Nucleus accumbens (tissue), 56 donors: ENCODE measurements around the gene MAZ.
"Not testable (repeated sequence)": the region's sequence is repeated elsewhere in the genome, so short reads cannot be mapped to it uniquely, and the experiment has no call there.

Experiments
- DNase-seq, 56 donors: peaks; one replicate each; lab custom pipeline; 2025; lab: John Stamatoyannopoulos, UW

The MAZ gene

GRCh38 chr16:29819506-29819905 lies 13.2 kb downstream of the MAZ start:
- DNase-seq: no peak

GRCh38 chr16:29820271-29820701 lies 14.0 kb downstream of the MAZ start, which contains the start of gene MVP:
Gene MVP, plus strand, starts transcription at chr16:29820462. Its CDS starts 10,088 bp downstream, at chr16:29830550.
- DNase-seq: peak in 33 of 56 donors; percentile 7 to 70 (median 30)

- DNase-seq: peak in 1 of 56 donors; percentile 7
These were observed 14.7 kb downstream of the MAZ start for GRCh38 chr16:29820730-29821642.

- no peak for DNase-seq
These were observed 15.3 kb downstream of the MAZ start for GRCh38 chr16:29821643-29822115.

- DNase-seq: no peak
These were observed 18.3 kb downstream of the MAZ start for GRCh38 chr16:29824589-29825144.

GRCh38 chr16:29825145-29826044 lies 19.1 kb downstream of the MAZ start:
- peak in 36 of 56 donors; percentile 9 to 94 (median 52) for DNase-seq

- DNase-seq: no peak
These were observed 20.0 kb downstream of the MAZ start for GRCh38 chr16:29826342-29826695.

- DNase-seq: no peak
These were observed 24.4 kb downstream of the MAZ start for GRCh38 chr16:29830774-29831173.

- no peak for DNase-seq
These were observed 25.2 kb downstream of the MAZ start for GRCh38 chr16:29831490-29831889.

- DNase-seq: not testable (repeated sequence)
These were observed 26.9 kb downstream of the MAZ start for GRCh38 chr16:29833219-29833618.

GRCh38 chr16:29834079-29834478 lies 27.8 kb downstream of the MAZ start:
- DNase-seq: no peak

GRCh38 chr16:29835926-29836325 lies 29.6 kb downstream of the MAZ start:
- DNase-seq: no peak

GRCh38 chr16:29836623-29837022 lies 30.3 kb downstream of the MAZ start:
- no peak for DNase-seq

GRCh38 chr16:29837841-29838240 lies 31.5 kb downstream of the MAZ start:
- no peak for DNase-seq

GRCh38 chr16:29839822-29840221 lies 33.5 kb downstream of the MAZ start:
- no peak for DNase-seq

GRCh38 chr16:29840240-29840639 lies 33.9 kb downstream of the MAZ start:
- no peak for DNase-seq

GRCh38 chr16:29841631-29842030 lies 35.3 kb downstream of the MAZ start:
- no peak for DNase-seq

- DNase-seq: no peak
These were observed 36.5 kb downstream of the MAZ start for GRCh38 chr16:29842732-29843346.

- no peak for DNase-seq
These were observed 37.6 kb downstream of the MAZ start for GRCh38 chr16:29843931-29844330.
